ENCODE data around the gene TDRD1. TPM values are rescaled to one million over a fixed set of nuclear protein-coding genes. Genes with fewer than 3 reads are reported as not detected.
A peak's percentile ranks its signal among the peaks of the same experiment; 100 is the strongest.

Gene TDRD1
- total RNA-seq (2021) = not detected in 2 replicates
- Bru-seq, nascent RNA = percentile 6 among the genes with signal in this experiment
- BruChase-seq, experiment 1, labeled RNA remaining after a 2-hour chase = percentile 7 among the genes with signal in this experiment
- percentile 6 among the genes with signal in this experiment for BruChase-seq, experiment 2, labeled RNA remaining after a 6-hour chase
- long read RNA-seq = 0 reads

- H3K4me3 ChIP-seq (ENCODE audit: low read depth, low read length, poor library complexity, severe bottlenecking) = no peak within 1 kb of the TSS
- BruUV-seq (replicated peaks) = no TSS peak
- H3K9me3 ChIP-seq (ENCODE audit: low read depth, low read length, poor library complexity, severe bottlenecking) = no peaks in the 10 kb centered on the region
- H3K27me3 ChIP-seq (replicated peaks; ENCODE audit: insufficient read depth, low read depth, low read length, poor library complexity) = no peaks in the 10 kb centered on the region
- H3K27ac ChIP-seq (ENCODE audit: low read depth, low read length, poor library complexity, severe bottlenecking) = no peak within 1 kb of the TSS
- DNase-seq (ENCODE audit: low spot score) = no peak
- no peaks in the 10 kb centered on the region for H3K4me1 ChIP-seq (ENCODE audit: insufficient read depth, low read length, poor library complexity, severe bottlenecking)
- CTCF ChIA-PET = interaction anchor here (0.7 kb wide), 1 partner anchor 445 kb away, joined by 3 read pairs; no protein-coding TSS in a partner anchor
- intact Hi-C loops (cut with micrococcal nuclease; ENCODE audit: unreplicated experiment) = no loop called here
- no peaks in the 10 kb centered on the region for H3K36me3 ChIP-seq (ENCODE audit: insufficient read depth, low read length, poor library complexity, severe bottlenecking)
- POLR2A ChIA-PET (ENCODE audit: low non-redundant PET) = no interaction called here
- TF ChIP-seq EZH2 (IDR thresholded peaks at IDR 0.05; ENCODE audit: borderline replicate concordance, low read depth, low read length, poor library complexity, severe bottlenecking) (no peak), CTCF (conservative IDR thresholded peaks at IDR 0.05; ENCODE audit: low read depth, low read length) (no peak)
Measured at GRCh38 chr10:114179148-114179547, at the start of gene TDRD1. Gene TDRD1, plus strand, starts transcription at chr10:114179353. Its CDS starts 8,479 bp downstream, at chr10:114187832.

- TF ChIP-seq EZH2 (IDR thresholded peaks at IDR 0.05; ENCODE audit: borderline replicate concordance, low read depth, low read length, poor library complexity, severe bottlenecking) (no peak), CTCF (conservative IDR thresholded peaks at IDR 0.05; ENCODE audit: low read depth, low read length) (no peak)
- Histone ChIP-seq H3K27ac (ENCODE audit: low read depth, low read length, poor library complexity, severe bottlenecking) (no peak overlapping the region), H3K36me3 (ENCODE audit: insufficient read depth, low read length, poor library complexity, severe bottlenecking) (peaks cover 3% of the 10 kb centered on the region), H3K4me3 (ENCODE audit: low read depth, low read length, poor library complexity, severe bottlenecking) (no peak overlapping the region), H3K9me3 (ENCODE audit: low read depth, low read length, poor library complexity, severe bottlenecking) (no peaks in the 10 kb centered on the region), H3K27me3 (replicated peaks; ENCODE audit: insufficient read depth, low read depth, low read length, poor library complexity) (no peaks in the 10 kb centered on the region), H3K4me1 (ENCODE audit: insufficient read depth, low read length, poor library complexity, severe bottlenecking) (no peaks in the 10 kb centered on the region)
- CTCF ChIA-PET = no interaction called here
- DNase-seq (ENCODE audit: low spot score) = no peak
- POLR2A ChIA-PET (ENCODE audit: low non-redundant PET) = no interaction called here
- no TSS peak for BruUV-seq (replicated peaks)
- intact Hi-C loops (cut with micrococcal nuclease; ENCODE audit: unreplicated experiment) = no loop called here
Measured at GRCh38 chr10:114131094-114131493, 48.1 kb upstream of the TDRD1 start.

GRCh38 chr10:114135476-114135875 is 43.7 kb upstream of the TDRD1 start:
- Histone ChIP-seq H3K4me3 (ENCODE audit: low read depth, low read length, poor library complexity, severe bottlenecking) (no peak overlapping the region), H3K4me1 (ENCODE audit: insufficient read depth, low read length, poor library complexity, severe bottlenecking) (no peaks in the 10 kb centered on the region), H3K27ac (ENCODE audit: low read depth, low read length, poor library complexity, severe bottlenecking) (no peak overlapping the region), H3K9me3 (ENCODE audit: low read depth, low read length, poor library complexity, severe bottlenecking) (no peaks in the 10 kb centered on the region), H3K36me3 (ENCODE audit: insufficient read depth, low read length, poor library complexity, severe bottlenecking) (peaks cover under 1% of the 10 kb centered on the region), H3K27me3 (replicated peaks; ENCODE audit: insufficient read depth, low read depth, low read length, poor library complexity) (no peaks in the 10 kb centered on the region)
- ChIA-PET CTCF (interaction anchor here (0.6 kb wide), 1 partner anchor 23 kb away, joined by 3 read pairs; no protein-coding TSS in a partner anchor), POLR2A (ENCODE audit: low non-redundant PET) (no interaction called here)
- TF ChIP-seq EZH2 (IDR thresholded peaks at IDR 0.05; ENCODE audit: borderline replicate concordance, low read depth, low read length, poor library complexity, severe bottlenecking) = no peak
- TF ChIP-seq CTCF (conservative IDR thresholded peaks at IDR 0.05; ENCODE audit: low read depth, low read length) = no peak
- intact Hi-C loops (cut with micrococcal nuclease; ENCODE audit: unreplicated experiment) = no loop called here
- no peak for DNase-seq (ENCODE audit: low spot score)
- BruUV-seq (replicated peaks) = no TSS peak
